MM.1S (cell line): ENCODE results near the gene TDRD6.

Experiments used
- DNase-seq: peaks from one replicate; pipeline ENCODE4 v3.0.0-alpha.2; 2015
- H2AFZ ChIP-seq: fragments of 300-600 bp; sonication (generic); 2 replicates; pipeline ENCODE4 v1.6.0; 2016; ENCODE audit warnings: antibody characterized with exemption, low read length
- H3F3A ChIP-seq: fragments of 300-600 bp; sonication (generic); 2 replicates; pipeline ENCODE4 v1.6.1; 2016; ENCODE audit warnings: mild to moderate bottlenecking, antibody characterized with exemption, low read length, moderate library complexity, mixed read lengths; ENCODE audit not compliant: insufficient read depth
- H3K27ac ChIP-seq: fragments of 300-600 bp; sonication (generic); 2 replicates; pipeline ENCODE4 v1.5.1; 2016; ENCODE audit warnings: mild to moderate bottlenecking, low read length
- H3K27me3 ChIP-seq: fragments of 300-600 bp; sonication (generic); replicated peaks from 2 replicates; pipeline ENCODE4 v1.6.0; 2016; ENCODE audit warnings: low read length; ENCODE audit not compliant: insufficient read depth
- H3K36me3 ChIP-seq: fragments of 300-600 bp; sonication (generic); replicated peaks from 2 replicates; pipeline ENCODE4 v1.6.1; 2016; ENCODE audit warnings: mild to moderate bottlenecking, low read length, mixed read lengths; ENCODE audit not compliant: insufficient read depth
- H3K4me1 ChIP-seq: fragments of 300-600 bp; sonication (generic); 2 replicates; pipeline ENCODE4 v1.6.1; 2016; ENCODE audit warnings: low read length, mixed read lengths
- H3K4me2 ChIP-seq: fragments of 300-600 bp; sonication (generic); 2 replicates; pipeline ENCODE4 v1.6.0; 2016; ENCODE audit warnings: low read depth, low read length
- H3K4me3 ChIP-seq: fragments of 300-600 bp; sonication (generic); 2 replicates; pipeline ENCODE4 v1.5.1; 2016; ENCODE audit warnings: low read length, mixed read lengths
- H3K79me2 ChIP-seq: fragments of 300-600 bp; sonication (generic); 2 replicates; pipeline ENCODE4 v1.6.1; 2016; ENCODE audit warnings: mixed run types, low read length, mixed read lengths
- H3K9ac ChIP-seq: fragments of 300-600 bp; sonication (generic); 2 replicates; pipeline ENCODE4 v1.6.1; 2016; ENCODE audit warnings: low read length, mixed read lengths
- H3K9me2 ChIP-seq: fragments of 300-600 bp; sonication (generic); replicated peaks from 2 replicates; pipeline ENCODE4 v1.6.1; 2016; ENCODE audit warnings: mild to moderate bottlenecking, low read length, mixed read lengths; ENCODE audit not compliant: insufficient read depth
- H3K9me3 ChIP-seq: fragments of 300-600 bp; sonication (generic); replicated peaks from 2 replicates; pipeline ENCODE4 v1.6.1; 2016; ENCODE audit warnings: mild to moderate bottlenecking, low read length, mixed read lengths; ENCODE audit not compliant: insufficient read depth
- H4K20me1 ChIP-seq: fragments of 300-600 bp; sonication (generic); 2 replicates; pipeline ENCODE4 v1.6.1; 2016; ENCODE audit warnings: mild to moderate bottlenecking, low read length, moderate library complexity, mixed read lengths; ENCODE audit not compliant: insufficient read depth
- EZH2 ChIP-seq: fragments of 300-600 bp; sonication (generic); optimal IDR thresholded peaks from 2 replicates; pipeline ENCODE3; 2017; ENCODE audit warnings: low read depth, mild to moderate bottlenecking, antibody characterized with exemption, low read length, mixed read lengths
- EZH2phosphoT487 ChIP-seq: fragments of 300-600 bp; sonication (generic); IDR thresholded peaks from 2 replicates; pipeline ENCODE4 v1.6.1; 2018; ENCODE audit warnings: antibody characterized with exemption, low read length
- TF ChIP-seq, protein P1 (sequence below): fragments of 300-600 bp; sonication (generic); IDR thresholded peaks from 2 replicates; pipeline ENCODE4 v1.5.1; 2016; ENCODE audit warnings: antibody characterized with exemption, low read length, mixed read lengths

The TDRD6 gene

DNA sequence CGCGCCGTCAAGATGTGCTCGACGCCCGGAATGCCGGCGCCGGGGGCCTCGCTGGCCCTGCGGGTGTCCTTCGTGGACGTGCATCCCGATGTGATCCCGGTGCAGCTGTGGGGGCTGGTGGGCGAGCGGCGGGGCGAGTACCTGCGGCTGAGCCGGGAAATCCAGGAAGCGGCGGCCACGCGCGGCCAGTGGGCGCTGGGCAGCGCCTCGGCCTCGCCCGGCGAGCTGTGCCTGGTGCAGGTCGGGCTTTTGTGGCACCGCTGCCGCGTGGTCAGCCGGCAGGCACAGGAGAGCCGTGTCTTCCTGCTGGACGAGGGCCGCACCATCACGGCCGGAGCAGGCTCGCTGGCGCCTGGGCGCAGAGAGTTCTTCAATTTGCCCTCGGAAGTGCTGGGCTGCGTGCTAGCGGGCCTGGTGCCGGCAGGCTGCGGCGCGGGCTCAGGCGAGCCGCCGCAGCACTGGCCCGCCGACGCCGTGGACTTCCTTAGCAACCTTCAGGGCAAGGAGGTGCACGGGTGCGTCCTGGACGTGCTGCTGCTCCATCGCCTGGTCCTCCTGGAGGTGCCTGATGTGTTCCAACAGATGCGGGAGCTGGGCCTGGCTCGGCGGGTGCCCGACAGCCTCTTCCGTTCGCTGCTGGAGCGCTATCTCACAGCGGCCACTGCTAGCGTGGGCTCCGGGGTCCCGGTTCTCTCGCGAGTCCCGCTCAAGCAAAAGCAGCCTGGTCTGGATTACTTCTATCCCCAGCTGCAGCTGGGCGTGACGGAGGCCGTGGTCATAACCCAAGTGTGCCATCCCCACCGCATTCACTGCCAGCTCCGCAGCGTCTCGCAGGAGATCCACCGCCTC is 656 bp downstream of the TDRD6 start:
- Histone ChIP-seq H3K9ac (no peak overlapping the region), H3K79me2 (no peaks in the 10 kb centered on the region), H3K9me3 (no peaks in the 10 kb centered on the region), H3K27me3 (no peaks in the 10 kb centered on the region), H3K4me2 (no peak overlapping the region), H3K4me3 (no peak overlapping the region), H2AFZ (no peak overlapping the region), H3K4me1 (no peaks in the 10 kb centered on the region), H3F3A (no peaks in the 10 kb centered on the region), H3K36me3 (no peaks in the 10 kb centered on the region), H3K9me2 (no peaks in the 10 kb centered on the region), H4K20me1 (no peaks in the 10 kb centered on the region), H3K27ac (no peak overlapping the region)
- TF ChIP-seq, protein P1, sequence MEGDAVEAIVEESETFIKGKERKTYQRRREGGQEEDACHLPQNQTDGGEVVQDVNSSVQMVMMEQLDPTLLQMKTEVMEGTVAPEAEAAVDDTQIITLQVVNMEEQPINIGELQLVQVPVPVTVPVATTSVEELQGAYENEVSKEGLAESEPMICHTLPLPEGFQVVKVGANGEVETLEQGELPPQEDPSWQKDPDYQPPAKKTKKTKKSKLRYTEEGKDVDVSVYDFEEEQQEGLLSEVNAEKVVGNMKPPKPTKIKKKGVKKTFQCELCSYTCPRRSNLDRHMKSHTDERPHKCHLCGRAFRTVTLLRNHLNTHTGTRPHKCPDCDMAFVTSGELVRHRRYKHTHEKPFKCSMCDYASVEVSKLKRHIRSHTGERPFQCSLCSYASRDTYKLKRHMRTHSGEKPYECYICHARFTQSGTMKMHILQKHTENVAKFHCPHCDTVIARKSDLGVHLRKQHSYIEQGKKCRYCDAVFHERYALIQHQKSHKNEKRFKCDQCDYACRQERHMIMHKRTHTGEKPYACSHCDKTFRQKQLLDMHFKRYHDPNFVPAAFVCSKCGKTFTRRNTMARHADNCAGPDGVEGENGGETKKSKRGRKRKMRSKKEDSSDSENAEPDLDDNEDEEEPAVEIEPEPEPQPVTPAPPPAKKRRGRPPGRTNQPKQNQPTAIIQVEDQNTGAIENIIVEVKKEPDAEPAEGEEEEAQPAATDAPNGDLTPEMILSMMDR: no peak
- no peak for TF ChIP-seq EZH2
- TF ChIP-seq EZH2phosphoT487: no peak
- DNase-seq: no peak

DNA sequence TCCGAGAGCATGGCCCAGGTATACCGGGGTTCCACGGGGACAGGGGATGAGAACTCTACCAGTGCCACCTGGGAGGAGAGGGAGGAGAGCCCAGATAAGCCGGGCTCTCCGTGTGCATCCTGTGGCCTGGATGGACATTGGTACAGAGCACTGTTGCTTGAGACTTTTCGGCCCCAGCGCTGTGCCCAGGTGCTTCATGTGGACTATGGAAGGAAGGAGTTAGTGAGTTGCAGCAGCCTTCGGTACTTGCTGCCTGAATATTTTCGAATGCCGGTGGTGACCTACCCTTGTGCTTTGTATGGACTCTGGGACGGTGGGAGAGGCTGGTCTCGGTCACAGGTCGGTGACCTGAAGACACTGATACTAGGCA is 1.3 kb downstream of the TDRD6 start:
- Histone ChIP-seq H3K79me2 (no peaks in the 10 kb centered on the region), H4K20me1 (no peaks in the 10 kb centered on the region), H3K4me3 (no peak overlapping the region), H3K36me3 (no peaks in the 10 kb centered on the region), H3K9me2 (no peaks in the 10 kb centered on the region), H3K27me3 (no peaks in the 10 kb centered on the region), H3K4me1 (no peaks in the 10 kb centered on the region), H3K27ac (no peak overlapping the region), H3K4me2 (no peak overlapping the region), H3K9me3 (no peaks in the 10 kb centered on the region), H3K9ac (no peak overlapping the region), H2AFZ (no peak overlapping the region), H3F3A (no peaks in the 10 kb centered on the region)
- TF ChIP-seq EZH2phosphoT487 (no peak), EZH2 (no peak)
- TF ChIP-seq, protein P1: no peak
- no peak for DNase-seq

DNA sequence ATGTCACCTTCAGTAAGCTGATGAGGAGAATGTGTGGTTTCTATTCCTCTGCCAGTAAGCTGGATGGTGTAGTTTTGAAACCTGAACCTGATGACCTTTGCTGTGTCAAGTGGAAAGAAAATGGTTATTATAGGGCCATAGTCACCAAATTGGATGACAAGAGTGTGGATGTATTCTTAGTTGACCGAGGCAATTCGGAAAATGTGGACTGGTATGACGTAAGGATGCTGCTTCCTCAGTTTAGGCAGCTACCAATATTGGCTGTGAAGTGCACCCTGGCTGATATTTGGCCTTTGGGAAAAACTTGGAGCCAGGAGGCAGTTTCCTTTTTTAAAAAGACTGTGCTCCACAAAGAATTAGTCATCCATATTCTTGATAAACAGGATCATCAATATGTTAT is 2.0 kb downstream of the TDRD6 start:
- H4K20me1 ChIP-seq: no peaks in the 10 kb centered on the region
- H3K9me3 ChIP-seq: no peaks in the 10 kb centered on the region
- no peak overlapping the region for H3K27ac ChIP-seq
- H3F3A ChIP-seq: no peaks in the 10 kb centered on the region
- H3K36me3 ChIP-seq: no peaks in the 10 kb centered on the region
- no peak overlapping the region for H3K9ac ChIP-seq
- no peaks in the 10 kb centered on the region for H3K27me3 ChIP-seq
- no peaks in the 10 kb centered on the region for H3K79me2 ChIP-seq
- H3K4me2 ChIP-seq: no peak overlapping the region
- H3K4me3 ChIP-seq: no peak overlapping the region
- H3K9me2 ChIP-seq: no peaks in the 10 kb centered on the region
- H2AFZ ChIP-seq: no peak overlapping the region
- no peak for DNase-seq
- TF ChIP-seq EZH2: no peak
- TF ChIP-seq EZH2phosphoT487: no peak
- TF ChIP-seq, protein P1: no peak
- H3K4me1 ChIP-seq: no peaks in the 10 kb centered on the region
